ENCODE measurements around the gene SLC38A3.

- TF ChIP-seq EZH2phosphoT487 (IDR thresholded peaks at IDR 0.05) (no peak), EZH2 (IDR thresholded peaks at IDR 0.05) (no peak), CTCF (IDR thresholded peaks at IDR 0.05) (no peak)
Observed at GRCh38 chr3:50208677-50209344, 3.7 kb downstream of the SLC38A3 start.

Measured in neural progenitor cell (in vitro differentiated cells).